NCI-H1694 treated with DMSO at 0.1 percent for 48 hours (cell line): Measurements from ENCODE around the gene SNX33.
"Not testable (repeated sequence)": the region's sequence is repeated elsewhere in the genome, so short reads cannot be mapped to it uniquely, and the experiment has no call there.

Experiments
- DNase-seq: peaks from one replicate; lab custom pipeline; 2025; lab: John Stamatoyannopoulos, UW

SNX33 gene

DNA sequence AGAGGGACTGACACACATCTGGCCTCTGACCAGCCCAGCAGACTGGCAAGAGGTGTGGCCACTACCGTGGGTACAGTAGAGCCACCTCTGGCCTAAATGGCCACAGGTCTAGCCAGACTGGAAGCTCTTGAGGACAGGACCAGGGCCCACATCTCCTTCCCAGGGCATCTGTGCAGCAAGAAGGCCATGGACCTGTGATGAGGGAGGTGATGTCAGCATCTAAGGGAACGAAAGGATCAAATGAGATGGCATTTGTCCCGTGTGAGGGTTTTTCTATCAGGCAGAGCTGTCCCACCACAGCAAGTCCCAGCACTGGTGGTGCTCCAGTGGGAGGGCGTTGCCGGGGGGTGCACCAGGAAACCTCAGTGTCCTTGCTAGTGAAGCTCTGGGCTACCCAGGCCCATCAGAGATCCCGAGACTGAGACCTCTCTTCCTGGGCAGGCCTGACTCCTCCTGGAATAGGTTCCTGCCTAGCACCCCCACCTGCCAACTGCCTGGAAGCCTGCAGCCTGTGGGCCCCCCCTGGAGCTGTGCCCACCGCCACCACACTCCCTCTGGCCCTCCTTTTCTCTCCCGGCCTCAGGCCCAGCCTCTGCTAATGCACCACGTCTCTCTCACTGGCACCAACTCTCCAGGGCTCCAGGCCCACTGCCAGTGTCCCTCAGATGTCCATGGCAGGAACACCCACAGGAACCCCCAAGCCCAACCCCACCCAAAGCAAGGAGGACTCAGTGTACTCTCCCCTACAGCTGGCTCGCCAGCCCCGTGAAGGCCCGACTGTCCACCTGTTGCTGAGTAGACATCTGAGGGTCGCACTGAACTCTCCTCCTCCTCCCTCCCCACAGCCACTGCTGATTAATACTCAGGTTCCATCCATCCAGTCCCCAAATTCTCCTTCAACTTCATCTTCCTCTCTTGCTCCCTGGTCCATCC, 53.6 kb downstream of the SNX33 start:
- not testable (repeated sequence) for DNase-seq

DNA sequence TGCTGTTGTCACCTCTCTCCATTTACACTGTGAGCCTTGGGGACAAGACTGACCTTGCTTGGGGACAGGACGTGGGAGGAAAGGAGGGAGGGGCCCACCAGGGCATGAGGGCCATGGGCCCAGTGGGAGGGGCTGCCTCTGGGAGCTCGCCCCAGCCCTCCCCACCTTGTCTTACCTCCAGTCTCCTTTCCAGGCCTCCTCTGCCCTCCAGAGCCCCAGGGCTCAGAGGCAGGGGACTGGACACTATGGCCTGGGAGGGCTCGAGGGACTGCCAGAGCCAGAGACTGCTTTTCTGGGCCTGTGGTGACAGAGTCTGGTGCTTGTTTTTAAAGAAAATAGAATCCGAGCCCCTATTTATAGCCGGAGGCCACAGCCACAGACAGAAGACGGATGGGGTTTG, 54.7 kb downstream of the SNX33 start:
- DNase-seq: no peak

DNA sequence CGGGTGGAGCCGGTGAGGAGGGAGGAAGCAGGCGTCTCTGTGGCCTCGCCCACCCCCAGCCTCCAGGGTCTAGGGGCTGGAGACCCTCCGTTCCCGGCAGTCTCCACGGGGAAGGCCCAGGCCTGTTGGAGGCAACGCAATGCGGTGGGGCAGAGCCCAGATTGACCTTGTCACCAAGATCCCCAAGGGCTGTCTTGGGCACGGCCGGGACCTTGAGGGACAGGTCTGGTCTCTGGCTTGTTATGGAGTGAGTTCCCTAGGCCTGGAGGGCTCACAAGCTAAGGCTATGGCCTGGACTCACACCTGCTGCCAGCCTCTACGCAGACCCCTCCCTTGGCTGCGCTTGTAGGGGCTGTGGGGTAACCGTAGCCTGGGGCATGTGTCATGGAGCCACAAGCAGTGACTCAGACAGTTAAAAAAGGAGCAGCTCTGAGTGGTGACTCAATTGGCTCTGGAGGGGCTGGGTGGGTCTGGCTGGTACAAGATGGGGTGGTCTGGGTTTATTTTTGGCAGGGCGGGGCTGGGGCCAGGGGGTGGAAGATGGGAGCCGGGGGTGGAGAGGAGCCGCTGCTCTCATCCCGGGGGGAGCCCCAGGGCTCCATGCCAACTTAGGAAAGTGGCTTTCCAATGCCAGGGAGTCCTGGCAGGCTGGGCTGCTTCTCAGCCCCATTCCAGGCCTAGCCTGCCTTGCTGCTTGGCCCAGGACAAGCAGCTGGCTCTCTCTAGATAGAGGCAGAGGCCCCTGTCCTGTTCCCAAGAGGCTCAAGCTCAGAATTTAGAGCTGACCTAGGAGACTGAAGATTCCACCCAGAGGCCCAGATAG, 55.9 kb downstream of the SNX33 start:
- DNase-seq: not testable (repeated sequence)

DNA sequence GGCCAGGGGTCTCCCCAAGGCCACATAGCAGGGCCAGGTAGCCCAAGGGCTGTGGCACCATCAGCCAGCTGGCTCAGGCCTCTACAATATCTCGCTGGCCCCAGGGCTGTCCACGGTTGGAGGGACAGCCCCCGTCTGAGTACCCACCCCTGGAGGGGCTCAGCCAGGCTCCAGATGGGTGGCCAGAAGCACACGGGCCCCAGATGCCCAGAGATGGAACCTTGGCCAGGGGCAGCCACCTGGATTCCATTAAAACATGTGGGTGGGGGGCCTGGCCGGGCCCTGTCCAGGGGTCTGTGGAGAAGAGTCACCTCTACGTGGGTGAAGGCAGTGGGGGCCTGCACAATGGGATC, 56.5 kb downstream of the SNX33 start:
- no peak for DNase-seq

DNA sequence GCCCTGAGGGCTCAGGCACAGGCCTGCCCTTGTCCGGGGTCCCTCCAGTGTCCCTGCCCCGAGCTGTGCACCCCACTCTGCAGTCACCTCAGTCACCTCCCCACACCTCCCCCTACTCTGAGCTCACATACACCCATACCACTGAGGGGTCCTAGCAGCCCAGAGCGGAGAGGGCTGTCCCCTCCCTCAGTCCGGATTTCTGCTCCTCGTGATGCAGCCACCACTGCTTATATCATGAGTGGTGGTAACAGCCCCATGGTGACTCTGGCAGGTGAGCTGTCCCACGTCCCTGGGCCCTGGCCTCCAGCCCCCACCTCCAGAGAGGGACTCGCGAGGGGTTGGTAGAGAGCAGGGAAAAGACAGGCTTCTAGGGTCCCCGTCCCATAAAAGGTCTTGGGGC, 56.9 kb downstream of the SNX33 start:
- DNase-seq: no peak

DNA sequence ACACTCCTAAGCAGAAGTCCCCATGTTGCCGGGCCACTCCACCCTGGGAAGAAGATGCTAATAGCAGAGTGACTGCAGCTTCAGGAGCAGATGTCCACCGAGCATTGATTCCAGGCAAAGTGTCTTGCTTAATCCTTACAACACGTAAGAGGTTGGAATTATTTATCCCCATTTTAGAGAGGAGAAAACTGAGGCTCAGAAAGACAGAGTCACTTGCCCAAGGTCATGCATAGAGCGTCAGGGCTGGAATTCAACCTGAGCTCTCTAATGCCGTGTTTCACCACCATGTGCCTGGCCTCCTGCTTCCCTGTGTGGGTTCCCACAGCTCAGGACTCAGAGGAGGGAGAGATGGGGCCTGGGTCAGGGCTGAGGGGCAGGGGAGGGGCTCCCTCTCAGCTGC, 57.7 kb downstream of the SNX33 start:
- DNase-seq: not testable (repeated sequence)

DNA sequence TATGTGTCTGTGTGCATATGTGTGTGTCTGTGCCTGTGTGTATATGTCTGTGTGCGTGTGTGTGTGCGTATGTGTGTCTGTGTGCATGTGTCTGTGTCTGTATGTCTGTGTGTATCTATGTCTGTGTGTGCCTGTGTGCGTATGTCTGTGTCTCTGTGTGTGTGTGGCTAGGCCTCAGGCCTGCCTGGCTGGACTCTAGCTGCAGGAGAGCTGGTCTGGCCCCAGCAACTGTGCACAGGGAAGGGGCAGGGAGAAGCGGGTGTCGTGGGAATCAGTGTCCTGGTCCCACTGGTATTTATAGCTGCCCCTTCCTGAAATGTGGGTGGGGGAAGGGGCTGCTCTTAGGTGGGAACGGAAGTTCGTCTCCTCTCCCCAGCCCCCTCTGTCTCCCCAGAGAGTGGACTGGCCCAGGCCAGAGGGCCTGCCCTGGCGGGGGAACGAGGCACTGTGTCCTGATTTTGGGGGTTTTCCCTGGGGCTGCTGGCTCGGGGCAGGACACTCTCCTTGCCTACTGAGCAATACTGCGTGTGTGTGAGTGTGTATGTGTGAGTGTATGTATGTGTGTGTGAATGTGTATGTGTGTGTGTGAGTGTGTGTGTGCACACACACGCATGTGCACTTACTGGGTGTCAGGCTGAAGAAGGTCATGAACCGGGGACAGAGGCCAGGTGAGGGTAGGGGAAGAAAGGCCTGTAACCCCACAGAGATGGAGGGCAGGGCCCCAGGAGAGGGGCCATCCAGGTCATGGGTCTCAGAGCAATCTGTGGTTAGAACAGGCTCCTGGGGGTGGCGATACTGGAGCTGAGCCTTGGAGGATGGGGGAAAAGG, 58.4 kb downstream of the SNX33 start:
- no peak for DNase-seq

DNA sequence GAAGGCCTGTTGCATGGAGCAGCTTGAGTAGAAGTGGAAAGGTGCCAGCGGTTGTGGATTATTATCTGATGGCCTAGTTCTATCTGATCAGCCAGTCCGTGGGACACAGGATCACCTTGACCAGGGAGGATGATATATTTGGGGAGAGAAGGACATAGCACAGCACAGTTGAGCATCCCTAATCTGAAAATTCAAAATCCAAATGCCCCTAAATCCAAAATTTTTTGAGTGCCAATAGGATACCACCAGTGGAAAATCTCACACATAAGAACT, 58.9 kb downstream of the SNX33 start:
- DNase-seq: no peak

DNA sequence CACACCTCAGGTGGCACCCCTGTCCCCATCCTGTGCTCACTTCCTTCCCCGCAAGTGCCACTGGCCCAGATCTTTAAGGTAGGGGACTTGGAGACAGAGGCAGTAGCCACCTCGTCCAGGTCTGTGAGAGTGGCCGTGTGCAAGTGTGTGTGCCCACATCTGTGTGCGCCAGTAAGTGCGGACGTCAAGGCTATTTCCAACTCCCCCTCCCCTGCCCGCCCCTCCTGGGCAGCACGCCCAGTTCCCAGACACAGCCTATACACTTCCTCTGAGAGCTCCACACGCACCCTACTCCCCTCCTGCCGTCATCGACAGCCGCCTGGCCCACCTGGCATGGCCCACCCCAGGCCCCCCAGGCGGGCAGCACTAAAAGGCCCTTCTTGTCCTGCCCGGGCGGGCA, 61.7 kb downstream of the SNX33 start:
- peak; percentile 29 for DNase-seq

DNA sequence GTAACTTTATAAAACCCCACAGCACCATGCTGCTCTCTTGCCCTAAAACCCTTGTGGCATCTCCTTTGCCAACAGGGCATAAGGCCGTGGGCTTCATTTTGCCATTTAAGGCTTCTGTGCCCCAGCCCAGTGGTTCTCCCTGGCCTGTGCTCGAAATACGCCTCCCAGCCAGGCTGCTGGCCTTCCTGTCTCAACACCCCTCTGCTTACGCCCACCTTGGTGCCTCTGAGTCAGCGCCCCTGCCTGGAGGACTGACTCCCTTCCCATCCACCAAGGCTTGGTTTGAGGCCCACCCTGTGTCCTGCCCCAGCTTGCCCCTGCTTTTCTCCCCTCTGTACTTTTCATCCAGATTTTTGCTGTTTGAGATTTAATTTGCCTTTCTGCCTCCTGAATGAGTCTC, 63.2 kb downstream of the SNX33 start:
- DNase-seq: not testable (repeated sequence)

DNA sequence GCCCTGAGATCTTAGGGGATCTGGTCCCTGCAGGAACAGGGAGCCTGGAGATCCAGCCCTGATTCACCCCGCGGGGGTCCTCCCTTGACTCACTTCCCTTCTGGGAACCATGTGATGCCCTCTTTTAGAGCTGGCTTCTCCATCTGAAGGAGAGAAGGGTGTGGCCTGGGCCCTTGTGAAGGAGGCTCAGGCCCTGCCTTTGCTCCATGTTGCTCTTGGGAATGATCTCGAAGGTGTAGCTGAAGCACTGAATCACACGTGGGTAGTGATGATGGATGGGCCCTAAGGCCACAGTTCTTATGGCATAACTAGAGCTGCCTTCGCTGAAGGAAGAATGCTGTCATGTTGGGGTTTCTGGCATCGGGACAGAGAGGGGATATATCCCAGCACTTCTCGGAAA, 63.8 kb downstream of the SNX33 start:
- DNase-seq: not testable (repeated sequence)
